Measurements from ENCODE around the gene ANKS6.

- TF ChIP-seq, protein P1, sequence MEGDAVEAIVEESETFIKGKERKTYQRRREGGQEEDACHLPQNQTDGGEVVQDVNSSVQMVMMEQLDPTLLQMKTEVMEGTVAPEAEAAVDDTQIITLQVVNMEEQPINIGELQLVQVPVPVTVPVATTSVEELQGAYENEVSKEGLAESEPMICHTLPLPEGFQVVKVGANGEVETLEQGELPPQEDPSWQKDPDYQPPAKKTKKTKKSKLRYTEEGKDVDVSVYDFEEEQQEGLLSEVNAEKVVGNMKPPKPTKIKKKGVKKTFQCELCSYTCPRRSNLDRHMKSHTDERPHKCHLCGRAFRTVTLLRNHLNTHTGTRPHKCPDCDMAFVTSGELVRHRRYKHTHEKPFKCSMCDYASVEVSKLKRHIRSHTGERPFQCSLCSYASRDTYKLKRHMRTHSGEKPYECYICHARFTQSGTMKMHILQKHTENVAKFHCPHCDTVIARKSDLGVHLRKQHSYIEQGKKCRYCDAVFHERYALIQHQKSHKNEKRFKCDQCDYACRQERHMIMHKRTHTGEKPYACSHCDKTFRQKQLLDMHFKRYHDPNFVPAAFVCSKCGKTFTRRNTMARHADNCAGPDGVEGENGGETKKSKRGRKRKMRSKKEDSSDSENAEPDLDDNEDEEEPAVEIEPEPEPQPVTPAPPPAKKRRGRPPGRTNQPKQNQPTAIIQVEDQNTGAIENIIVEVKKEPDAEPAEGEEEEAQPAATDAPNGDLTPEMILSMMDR (IDR thresholded peaks at IDR 0.05) = no peak
- no peak for TF ChIP-seq EP300 (IDR thresholded peaks at IDR 0.05)
Observed at GRCh38 chr9:98720402-98720801, 76.0 kb downstream of the ANKS6 start.
